NCI-H526 (cell line): Measurements from ENCODE around the gene GTSF1L.

Experiments
- DNase-seq, 2 experiments: peaks; one replicate each; lab custom pipeline; 2025; lab: John Stamatoyannopoulos, UW

Gene GTSF1L

GRCh38 chr20:43746344-43747137, 19.7 kb upstream of the GTSF1L start:
- DNase-seq = peak; percentile 11 to 68

DNA sequence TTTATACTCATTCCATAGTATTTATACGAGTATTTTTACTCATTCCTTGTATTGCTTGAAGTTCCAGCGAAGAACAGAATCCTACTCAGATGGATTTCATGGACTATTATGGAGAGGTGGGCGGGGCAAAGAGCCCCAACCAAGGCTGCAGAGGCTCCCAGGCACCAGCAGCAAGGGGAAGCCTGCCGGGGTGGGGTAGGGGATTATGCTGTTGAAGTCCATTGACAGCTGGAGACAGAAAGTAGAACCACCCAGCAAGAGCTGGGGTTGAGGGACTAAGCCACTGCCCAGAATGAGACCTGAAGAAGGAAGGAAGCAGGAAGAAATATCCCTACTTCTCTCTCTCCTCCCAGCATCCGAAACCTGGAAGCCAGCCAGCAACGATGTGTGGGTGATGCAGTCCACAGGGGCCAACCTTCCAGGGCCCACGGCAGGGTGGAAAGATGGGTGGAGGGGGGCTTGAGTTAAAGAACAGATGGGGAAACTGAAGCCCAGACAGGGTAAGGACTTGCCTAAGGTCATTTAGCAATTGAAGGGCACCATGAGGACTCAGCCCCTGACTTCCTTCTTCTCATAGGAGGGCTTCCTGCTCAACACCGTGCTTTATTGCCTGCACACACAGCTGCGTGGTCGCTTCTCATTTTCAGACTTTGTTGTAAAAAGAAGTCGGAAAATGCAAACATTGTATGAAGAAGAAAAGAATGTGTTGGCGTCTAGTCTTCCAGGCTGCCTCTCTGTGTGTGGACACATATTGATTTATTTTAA, 18.3 kb upstream of the GTSF1L start:
- DNase-seq = no peak

- no peak for DNase-seq
Measured at GRCh38 chr20:43744151-43744611, 17.4 kb upstream of the GTSF1L start.

- no peak for DNase-seq
Measured at GRCh38 chr20:43740642-43741041, 13.8 kb upstream of the GTSF1L start.

GRCh38 chr20:43739148-43739749, 12.4 kb upstream of the GTSF1L start:
- DNase-seq = no peak

GRCh38 chr20:43737925-43738324, 11.1 kb upstream of the GTSF1L start:
- DNase-seq = no peak

GRCh38 chr20:43736588-43737158, 9.9 kb upstream of the GTSF1L start:
- DNase-seq = no peak

GRCh38 chr20:43731927-43732326, 5.1 kb upstream of the GTSF1L start:
- no peak for DNase-seq

- DNase-seq = no peak
Measured at GRCh38 chr20:43731469-43731868, 4.7 kb upstream of the GTSF1L start.

- DNase-seq = no peak
Measured at GRCh38 chr20:43728686-43729255, 2.0 kb upstream of the GTSF1L start.

DNA sequence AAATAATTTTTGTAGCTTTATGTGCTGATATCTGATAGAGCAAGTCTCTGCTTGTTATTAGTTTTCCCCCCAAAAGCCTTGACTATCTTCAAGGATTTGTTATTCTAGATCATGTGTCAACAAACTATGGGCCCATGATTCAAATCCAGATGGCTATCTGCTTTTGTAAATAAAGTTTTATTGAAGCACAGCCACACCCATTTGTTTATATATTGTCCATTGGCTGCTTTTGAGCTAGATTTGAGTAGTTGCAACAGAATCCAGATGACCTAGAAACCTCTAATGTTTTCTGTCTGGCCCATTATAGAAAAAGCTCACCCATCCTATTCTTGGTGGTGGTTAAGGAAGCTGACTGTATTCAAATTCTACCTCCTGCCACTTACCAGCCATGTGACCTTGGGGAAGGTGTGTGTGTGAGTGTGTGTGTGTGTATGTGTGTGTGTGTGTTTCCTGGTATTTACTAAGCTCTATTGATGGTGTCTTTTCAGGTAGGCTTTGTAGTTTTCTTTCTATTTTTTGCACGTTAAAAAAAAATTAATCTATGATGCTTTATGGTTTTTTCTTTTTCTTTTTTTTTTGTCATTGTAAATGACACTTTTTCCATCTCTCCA, 1.3 kb upstream of the GTSF1L start:
- DNase-seq = peak; percentile 71 to 77

DNA sequence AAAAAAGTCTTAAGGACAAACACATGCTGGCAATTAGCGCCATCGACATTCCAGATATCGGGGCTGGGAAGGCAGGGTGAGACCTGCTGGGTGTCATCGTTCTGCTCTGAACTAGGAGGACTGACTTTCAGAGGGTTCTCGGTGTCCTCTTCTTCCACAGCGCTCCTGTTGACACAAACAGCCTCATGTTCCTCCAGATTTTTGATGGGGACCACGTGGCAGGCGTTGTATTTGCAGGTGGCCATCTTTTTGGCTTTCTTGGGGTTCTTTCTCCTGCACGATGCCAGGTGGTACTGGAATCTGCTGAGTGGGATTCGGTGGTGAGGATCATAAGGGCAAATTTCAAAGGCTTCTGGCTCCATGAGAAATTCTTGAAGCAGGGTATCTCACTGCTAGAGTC, 469 bp downstream of the GTSF1L start:
- no peak for DNase-seq

DNA sequence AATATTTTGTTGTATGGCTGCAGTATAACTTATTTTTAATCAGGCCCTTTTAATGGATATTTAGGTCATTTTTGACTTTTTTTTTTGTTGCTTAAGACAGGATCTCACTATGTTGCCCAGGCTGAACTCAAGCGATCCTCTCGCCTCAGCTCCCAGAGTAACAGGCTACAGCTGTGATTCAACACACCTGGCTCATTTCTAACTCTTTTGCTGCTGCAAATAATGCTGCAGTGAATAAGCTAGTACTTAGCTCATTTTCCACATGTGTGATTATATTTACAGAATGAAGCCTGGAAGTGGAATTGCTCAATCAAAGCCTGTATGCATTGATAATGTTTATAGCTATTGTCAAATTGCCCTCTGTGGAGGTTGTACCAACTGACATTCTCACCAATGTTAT, 1.1 kb downstream of the GTSF1L start:
- DNase-seq = no peak

- no peak for DNase-seq
Measured at GRCh38 chr20:43724383-43724782, 2.4 kb downstream of the GTSF1L start.

- no peak for DNase-seq
Measured at GRCh38 chr20:43723735-43724134, 3.1 kb downstream of the GTSF1L start.

- DNase-seq = no peak
Measured at GRCh38 chr20:43723186-43723585, 3.6 kb downstream of the GTSF1L start.

- no peak for DNase-seq
Measured at GRCh38 chr20:43722153-43722505, 4.7 kb downstream of the GTSF1L start.

DNA sequence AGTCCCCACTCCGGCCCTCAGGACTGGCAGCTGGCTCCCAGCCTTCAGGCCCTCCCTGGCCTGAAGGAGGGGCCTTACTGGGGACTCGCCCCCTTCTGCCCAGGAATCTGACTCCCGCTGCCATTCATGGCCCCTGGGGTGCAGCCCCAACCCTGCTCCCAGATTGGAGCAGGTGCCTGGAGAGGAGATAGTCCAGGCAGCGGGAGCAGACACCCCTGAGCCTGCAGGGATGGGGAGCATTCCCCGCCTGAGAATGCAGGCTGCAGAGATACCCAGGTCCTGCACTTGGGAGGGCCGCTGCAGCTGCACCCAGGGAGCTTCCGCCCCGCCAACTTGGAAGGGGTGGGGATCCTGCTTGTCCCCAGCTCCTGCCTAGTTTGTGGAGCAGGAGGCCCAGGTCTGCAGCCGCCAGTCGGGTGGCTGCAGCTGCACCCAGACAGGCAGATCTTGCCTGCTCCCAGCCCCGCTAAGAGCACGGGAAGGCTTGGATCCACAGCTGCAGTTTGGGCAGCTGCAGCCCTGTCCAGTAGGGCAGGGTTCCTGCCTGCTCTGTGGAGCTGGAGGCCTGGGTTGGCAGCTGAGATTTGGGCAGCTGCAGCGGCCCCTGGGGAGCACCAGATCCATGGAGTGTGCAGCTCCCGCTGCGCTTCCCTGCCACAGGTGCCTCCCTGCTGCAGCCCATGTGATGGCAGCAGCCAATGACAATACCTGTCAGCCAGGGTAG, 5.2 kb downstream of the GTSF1L start:
- DNase-seq = peak; percentile 14 to 65

DNA sequence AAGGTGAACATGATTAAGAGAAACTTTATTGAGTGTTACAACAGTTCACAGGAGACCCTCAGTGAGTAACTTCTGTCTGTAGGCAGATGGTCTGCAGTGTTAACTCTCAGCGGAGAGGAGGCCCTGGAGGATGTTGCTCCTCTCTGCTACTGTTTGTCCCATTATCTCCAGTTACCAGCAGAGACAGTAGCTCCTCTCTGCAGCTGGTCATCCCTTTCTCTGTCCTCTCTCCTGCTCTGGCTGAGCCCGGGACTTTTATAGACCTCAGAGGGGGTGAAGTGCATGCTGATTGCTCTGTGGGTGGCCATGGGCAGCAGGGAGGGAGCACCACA, 5.7 kb downstream of the GTSF1L start:
- no peak for DNase-seq

DNA sequence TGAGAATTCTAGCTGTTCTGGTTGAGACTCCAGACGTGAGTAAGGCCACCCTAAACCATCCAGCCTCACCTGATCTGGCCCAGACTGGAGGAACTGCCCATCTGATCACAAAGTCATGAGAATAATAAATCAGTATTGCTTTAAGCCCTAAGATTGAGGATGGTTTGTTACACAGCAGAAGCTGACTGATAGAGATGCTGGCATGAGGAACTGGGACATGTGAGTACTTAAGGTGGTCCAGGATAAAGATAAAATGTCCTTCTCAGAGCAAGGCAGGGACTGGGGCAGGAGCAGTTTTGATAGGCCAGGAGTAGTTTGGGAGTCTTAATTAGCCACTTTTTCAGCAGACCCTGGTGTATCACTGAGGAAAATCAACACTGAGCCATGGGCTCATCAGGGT, 6.8 kb downstream of the GTSF1L start:
- no peak for DNase-seq

- no peak for DNase-seq
Measured at GRCh38 chr20:43717616-43717995, 9.2 kb downstream of the GTSF1L start.
